Gastrocnemius medialis (tissue), 4 donors: Measurements from ENCODE around the gene SERPINE2. TPM values are rescaled to one million over a fixed set of nuclear protein-coding genes. Genes with fewer than 3 reads are reported as not detected.

Source experiments
- ATAC-seq, 2 donors: fragments of 150-250 bp; one replicate each; pipeline ENCODE4 v1.9.1; 2016
- DNase-seq, 2 donors: peaks; one replicate each; pipeline ENCODE4 v3.0.0-alpha.2; 2019
- H3K27ac ChIP-seq, 4 donors: fragments of 200-600 bp; sonication (generic); 1 replicate in 1 of 4; 2 replicates in 3 of 4; pipeline ENCODE4 v1.5.1; 2016 to 2018; ENCODE audit warnings: mild to moderate bottlenecking in 2 of 4, moderate library complexity in 1 of 4
- H3K27me3 ChIP-seq, 3 donors: fragments of 200-600 bp; sonication (generic) in 2 of 3; 1 replicate in 1 of 3; 2 replicates in 2 of 3; pipeline versions ENCODE4 v1.5.1 to v1.6.0; 2016 to 2019; ENCODE audit warnings: mild to moderate bottlenecking in 1 of 3, moderate library complexity in 1 of 3
- H3K36me3 ChIP-seq, 2 donors: fragments of 200-600 bp; sonication (generic) in 1 of 2; one replicate each; pipeline ENCODE4 v1.5.1; 2017 to 2018
- H3K4me1 ChIP-seq, 2 donors: fragments of 200-600 bp; sonication (generic) in 1 of 2; one replicate each; pipeline ENCODE4 v1.5.1; 2016 to 2017; ENCODE audit warnings: mild to moderate bottlenecking in 2 of 2
- H3K4me3 ChIP-seq, 4 donors: fragments of 200-600 bp; sonication (generic) in 3 of 4; 1 replicate in 1 of 4; 2 replicates in 3 of 4; pipeline ENCODE4 v1.5.1; 2016 to 2019; ENCODE audit warnings: mild to moderate bottlenecking in 2 of 4
- H3K9me3 ChIP-seq, 3 donors: fragments of 200-600 bp; sonication (generic) in 2 of 3; 1 replicate in 1 of 3; 2 replicates in 2 of 3; pipeline ENCODE4 v1.5.1; 2016 to 2019
- CTCF ChIP-seq, 5 experiments: fragments of 450-650 bp in 3 of 5; fragments of 200-600 bp in 2 of 5; sonication (generic) in 2 of 5; IDR thresholded peaks in 4 of 5; conservative IDR thresholded peaks in 1 of 5; 1 replicate in 4 of 5; 2 replicates in 1 of 5; pipeline ENCODE4 v1.5.1; 2016 to 2019; ENCODE audit warnings: antibody characterized with exemption in 5 of 5, mild to moderate bottlenecking in 3 of 5, moderate library complexity in 3 of 5
- POLR2A ChIP-seq, 2 donors: fragments of 450-650 bp; IDR thresholded peaks; one replicate each; pipeline ENCODE4 v1.6.1; 2017; ENCODE audit warnings: antibody characterized with exemption in 2 of 2, mild to moderate bottlenecking in 2 of 2, moderate library complexity in 2 of 2
- in situ Hi-C, 4 donors: fragments of 200-750 bp; cut with MboI; loops; one replicate each; pipeline versions ENCODE4 v1.15.0 to v1.8.0; 2017; ENCODE audit warnings: low sequenced_read_pairs in 4 of 4
- intact Hi-C: fragments of 100-400 bp; cut with DNase I; formaldehyde crosslinking; loops from one replicate; pipeline ENCODE4 v1.15.1; 2023; ENCODE audit warnings: low total_unique reads
- total RNA-seq, 4 donors: library from RNA; depleted of rRNA; stranded (reverse); fragments of >200 nt; gene quantifications; one replicate each; pipeline versions ENCODE4 v1.1.0 to v1.2.3, GENCODE V29; 2016

Gene SERPINE2
- total RNA-seq, 4 donors from 2014 or later, result 0.41 to 2.8 (median 1.4) TPM

GRCh38 chr2:223981241-223981640, 57.8 kb downstream of the SERPINE2 start:
- no peak for ATAC-seq
- intact Hi-C loops, result no loop called here
- no peaks in the 10 kb centered on the region for H3K36me3 ChIP-seq
- no peaks in the 10 kb centered on the region for H3K9me3 ChIP-seq
- no peak overlapping the region for H3K27ac ChIP-seq
- H3K4me3 ChIP-seq, result no peak overlapping the region
- no peaks in the 10 kb centered on the region for H3K27me3 ChIP-seq
- in situ Hi-C loops, result no loop called here
- TF ChIP-seq POLR2A (IDR thresholded peaks at IDR 0.05) (no peak), CTCF (IDR thresholded peaks at IDR 0.05 in 4 of 5, conservative IDR thresholded peaks at IDR 0.05 in 1 of 5) (no peak)
- H3K4me1 ChIP-seq, result no peaks in the 10 kb centered on the region
- DNase-seq, result no peak

GRCh38 chr2:223980803-223981202, 58.3 kb downstream of the SERPINE2 start:
- DNase-seq, result no peak
- in situ Hi-C loops, result no loop called here
- no peaks in the 10 kb centered on the region for H3K36me3 ChIP-seq
- intact Hi-C loops, result no loop called here
- ATAC-seq, result no peak
- H3K27me3 ChIP-seq, result no peaks in the 10 kb centered on the region
- H3K27ac ChIP-seq, result no peak overlapping the region
- no peak overlapping the region for H3K4me3 ChIP-seq
- H3K4me1 ChIP-seq, result no peaks in the 10 kb centered on the region
- TF ChIP-seq POLR2A (IDR thresholded peaks at IDR 0.05), result no peak
- no peak for TF ChIP-seq CTCF (IDR thresholded peaks at IDR 0.05 in 4 of 5, conservative IDR thresholded peaks at IDR 0.05 in 1 of 5)
- H3K9me3 ChIP-seq, result no peaks in the 10 kb centered on the region

- Histone ChIP-seq H3K27ac (no peak overlapping the region), H3K9me3 (no peaks in the 10 kb centered on the region), H3K27me3 (no peaks in the 10 kb centered on the region), H3K36me3 (no peaks in the 10 kb centered on the region), H3K4me1 (no peaks in the 10 kb centered on the region), H3K4me3 (no peak overlapping the region)
- intact Hi-C loops, result no loop called here
- in situ Hi-C loops, result no loop called here
- DNase-seq (no peak), ATAC-seq (no peak)
- no peak for TF ChIP-seq POLR2A (IDR thresholded peaks at IDR 0.05)
- TF ChIP-seq CTCF (IDR thresholded peaks at IDR 0.05 in 4 of 5, conservative IDR thresholded peaks at IDR 0.05 in 1 of 5), result no peak
Measured at GRCh38 chr2:223980397-223980735, 58.7 kb downstream of the SERPINE2 start.

GRCh38 chr2:223979730-223980396, 59.2 kb downstream of the SERPINE2 start:
- TF ChIP-seq POLR2A (IDR thresholded peaks at IDR 0.05), result no peak
- ATAC-seq (no peak), DNase-seq (no peak)
- no peaks in the 10 kb centered on the region for H3K27me3 ChIP-seq
- no peaks in the 10 kb centered on the region for H3K36me3 ChIP-seq
- H3K4me3 ChIP-seq, result no peak overlapping the region
- H3K27ac ChIP-seq, result no peak overlapping the region
- no peaks in the 10 kb centered on the region for H3K9me3 ChIP-seq
- intact Hi-C loops, result no loop called here
- in situ Hi-C loops, result no loop called here
- H3K4me1 ChIP-seq, result no peaks in the 10 kb centered on the region

- DNase-seq, result no peak
- Histone ChIP-seq H3K36me3 (no peaks in the 10 kb centered on the region), H3K4me3 (no peak overlapping the region), H3K27me3 (no peaks in the 10 kb centered on the region), H3K4me1 (no peaks in the 10 kb centered on the region), H3K9me3 (no peaks in the 10 kb centered on the region), H3K27ac (no peak overlapping the region)
- intact Hi-C loops (no loop called here), in situ Hi-C loops (no loop called here)
- no peak for ATAC-seq
- TF ChIP-seq POLR2A (IDR thresholded peaks at IDR 0.05), result no peak
- TF ChIP-seq CTCF (IDR thresholded peaks at IDR 0.05 in 4 of 5, conservative IDR thresholded peaks at IDR 0.05 in 1 of 5), result no peak
Measured at GRCh38 chr2:223978451-223978850, 60.6 kb downstream of the SERPINE2 start.
